ENCODE measurements around the gene ETV6.

The ETV6 gene

GRCh38 chr12:11877102-11877826, 227.8 kb downstream of the ETV6 start:
- no peak for DNase-seq (ENCODE audit: extremely low read depth in 1 of 2, low read depth in 1 of 2)

GRCh38 chr12:11877869-11878780, 228.7 kb downstream of the ETV6 start:
- no peak for DNase-seq (ENCODE audit: extremely low read depth in 1 of 2, low read depth in 1 of 2)

- DNase-seq (ENCODE audit: extremely low read depth in 1 of 2, low read depth in 1 of 2): no peak
These were observed 229.8 kb downstream of the ETV6 start for GRCh38 chr12:11879306-11879705.

- no peak for DNase-seq (ENCODE audit: extremely low read depth in 1 of 2, low read depth in 1 of 2)
These were observed 230.9 kb downstream of the ETV6 start for GRCh38 chr12:11880381-11880780.

GRCh38 chr12:11881835-11882234, 232.4 kb downstream of the ETV6 start:
- no peak for DNase-seq (ENCODE audit: extremely low read depth in 1 of 2, low read depth in 1 of 2)

- DNase-seq (ENCODE audit: extremely low read depth in 1 of 2, low read depth in 1 of 2): no peak
These were observed 233.0 kb downstream of the ETV6 start for GRCh38 chr12:11882301-11883019.

GRCh38 chr12:11884116-11884515, 234.6 kb downstream of the ETV6 start:
- no peak for DNase-seq (ENCODE audit: extremely low read depth in 1 of 2, low read depth in 1 of 2)

GRCh38 chr12:11884706-11885105, 235.2 kb downstream of the ETV6 start:
- no peak for DNase-seq (ENCODE audit: extremely low read depth in 1 of 2, low read depth in 1 of 2)

- no peak for DNase-seq (ENCODE audit: extremely low read depth in 1 of 2, low read depth in 1 of 2)
These were observed 236.0 kb downstream of the ETV6 start for GRCh38 chr12:11885261-11886038.

GRCh38 chr12:11886339-11886738, 236.9 kb downstream of the ETV6 start:
- no peak for DNase-seq (ENCODE audit: extremely low read depth in 1 of 2, low read depth in 1 of 2)

- no peak for DNase-seq (ENCODE audit: extremely low read depth in 1 of 2, low read depth in 1 of 2)
These were observed 238.6 kb downstream of the ETV6 start for GRCh38 chr12:11888029-11888428.

- no peak for DNase-seq (ENCODE audit: extremely low read depth in 1 of 2, low read depth in 1 of 2)
These were observed 241.9 kb downstream of the ETV6 start for GRCh38 chr12:11891346-11891745.

GRCh38 chr12:11891754-11892386, 242.4 kb downstream of the ETV6 start:
- DNase-seq (ENCODE audit: extremely low read depth in 1 of 2, low read depth in 1 of 2): no peak

- no peak for DNase-seq (ENCODE audit: extremely low read depth in 1 of 2, low read depth in 1 of 2)
These were observed 244.5 kb downstream of the ETV6 start for GRCh38 chr12:11893998-11894397.

GRCh38 chr12:11894890-11895289, 245.4 kb downstream of the ETV6 start:
- no peak for DNase-seq (ENCODE audit: extremely low read depth in 1 of 2, low read depth in 1 of 2)

- DNase-seq (ENCODE audit: extremely low read depth in 1 of 2, low read depth in 1 of 2): no peak
These were observed 246.1 kb downstream of the ETV6 start for GRCh38 chr12:11895421-11896078.

GRCh38 chr12:11896417-11896929, 247.0 kb downstream of the ETV6 start:
- no peak for DNase-seq (ENCODE audit: extremely low read depth in 1 of 2, low read depth in 1 of 2)

- DNase-seq (ENCODE audit: extremely low read depth in 1 of 2, low read depth in 1 of 2): no peak
These were observed 248.4 kb downstream of the ETV6 start for GRCh38 chr12:11897923-11898322.
